SK-N-SH treated with all-trans-retinoic acid at 6 μM for 48 hours (cell line): ENCODE measurements around the gene TLL2.

ENCODE experiments used
- ATAC-seq: fragments of 200-7000 bp; cut with Tn5 transposase; 3 replicates; pipeline ENCODE4 v1.9.1; 2020; ENCODE audit warnings: mild to moderate bottlenecking, moderate library complexity
- ARNTL ChIP-seq: fragments of 450-650 bp; formaldehyde crosslinking; IDR thresholded peaks from 2 replicates; pipeline ENCODE4 v1.5.0; 2020; ENCODE audit warnings: low read depth, mild to moderate bottlenecking, moderate library complexity, borderline replicate concordance
- BACH2 ChIP-seq: fragments of 250-450 bp; sonication (Bioruptor Pico); IDR thresholded peaks from 2 replicates; pipeline ENCODE4 v1.9.0; 2021; ENCODE audit warnings: mild to moderate bottlenecking, borderline replicate concordance
- CREB5 ChIP-seq: fragments of 250-450 bp; sonication (Bioruptor Pico); IDR thresholded peaks from 2 replicates; pipeline ENCODE4 v1.5.1; 2020; ENCODE audit warnings: low read depth, mild to moderate bottlenecking, moderate library complexity
- CSRNP3 ChIP-seq: fragments of 250-450 bp; sonication (Bioruptor Pico); IDR thresholded peaks from 2 replicates; pipeline ENCODE4 v1.5.1; 2021; ENCODE audit warnings: mild to moderate bottlenecking, moderate library complexity
- ESRRG ChIP-seq: fragments of 250-450 bp; sonication (Bioruptor Pico); IDR thresholded peaks from 2 replicates; pipeline ENCODE4 v1.6.1; 2021; ENCODE audit warnings: mild to moderate bottlenecking
- GLIS3 ChIP-seq: fragments of 250-450 bp; sonication (Bioruptor Pico); IDR thresholded peaks from 2 replicates; pipeline ENCODE4 v1.5.0; 2020; ENCODE audit warnings: mild to moderate bottlenecking, moderate library complexity
- ISL1 ChIP-seq: fragments of 250-450 bp; sonication (Bioruptor Pico); IDR thresholded peaks from 2 replicates; pipeline ENCODE4 v2.1.2; 2022; ENCODE audit warnings: mild to moderate bottlenecking, moderate library complexity
- OSR1 ChIP-seq: fragments of 250-450 bp; sonication (Bioruptor Pico); IDR thresholded peaks from 2 replicates; pipeline ENCODE4 v1.8.0; 2022; ENCODE audit warnings: moderate library complexity, mild to moderate bottlenecking, inconsistent platforms
- PATZ1 ChIP-seq: fragments of 250-450 bp; sonication (Bioruptor Pico); IDR thresholded peaks from 2 replicates; pipeline ENCODE4 v1.8.0; 2020; ENCODE audit warnings: mild to moderate bottlenecking, moderate library complexity, borderline replicate concordance
- POU6F1 ChIP-seq: fragments of 250-450 bp; sonication (Bioruptor Pico); IDR thresholded peaks from 2 replicates; pipeline ENCODE4 v1.8.0; 2021; ENCODE audit warnings: low read depth, mild to moderate bottlenecking, moderate library complexity, borderline replicate concordance
- RARB ChIP-seq: fragments of 250-450 bp; sonication (Bioruptor Pico); IDR thresholded peaks from 2 replicates; pipeline ENCODE4 v1.8.0; 2021; ENCODE audit warnings: mild to moderate bottlenecking, moderate library complexity
- SNAI2 ChIP-seq: fragments of 250-450 bp; sonication (Bioruptor Pico); IDR thresholded peaks from 2 replicates; pipeline ENCODE4 v1.5.0; 2020; ENCODE audit warnings: mild to moderate bottlenecking, moderate library complexity
- TCF4 ChIP-seq: fragments of 250-450 bp; sonication (Bioruptor Pico); IDR thresholded peaks from 2 replicates; pipeline ENCODE4 v1.8.0; 2021; ENCODE audit warnings: mild to moderate bottlenecking, moderate library complexity, borderline replicate concordance
- TOX ChIP-seq: fragments of 250-450 bp; sonication (Bioruptor Pico); IDR thresholded peaks from 2 replicates; pipeline ENCODE4 v1.8.0; 2021; ENCODE audit warnings: mild to moderate bottlenecking, moderate library complexity, borderline replicate concordance
- TSHZ2 ChIP-seq: fragments of 250-450 bp; sonication (Bioruptor Pico); IDR thresholded peaks from 2 replicates; pipeline ENCODE4 v1.5.0; 2020; ENCODE audit warnings: mild to moderate bottlenecking, moderate library complexity
- ZC3H10 ChIP-seq: fragments of 250-450 bp; sonication (Bioruptor Pico); IDR thresholded peaks from 2 replicates; pipeline ENCODE4 v1.5.1; 2021; ENCODE audit warnings: mild to moderate bottlenecking, moderate library complexity
- ZFP30 ChIP-seq: fragments of 450-650 bp; formaldehyde crosslinking; IDR thresholded peaks from 2 replicates; pipeline ENCODE4 v1.5.0; 2022; ENCODE audit warnings: mild to moderate bottlenecking, moderate library complexity
- ZNF70 ChIP-seq: fragments of 450-650 bp; formaldehyde crosslinking; IDR thresholded peaks from 2 replicates; pipeline ENCODE4 v1.5.0; 2020; ENCODE audit warnings: mild to moderate bottlenecking, moderate library complexity
- ZNF8 ChIP-seq: fragments of 450-650 bp; formaldehyde crosslinking; IDR thresholded peaks from 2 replicates; pipeline ENCODE4 v1.5.0; 2020; ENCODE audit warnings: mild to moderate bottlenecking, moderate library complexity

Gene TLL2

GRCh38 chr10:96540240-96540639 is 26.5 kb upstream of the TLL2 start:
- ATAC-seq = no peak
- no peak for TF ChIP-seq ISL1
- TF ChIP-seq GLIS3 = no peak
- TF ChIP-seq ZFP30 = no peak
- TF ChIP-seq ZC3H10 (CRISPR knock-in tag) = no peak
- no peak for TF ChIP-seq SNAI2
- no peak for TF ChIP-seq ZNF70 (CRISPR knock-in tag)
- no peak for TF ChIP-seq ESRRG (CRISPR knock-in tag)
- no peak for TF ChIP-seq CREB5 (CRISPR knock-in tag)
- TF ChIP-seq ZNF8 (CRISPR knock-in tag) = no peak
- TF ChIP-seq PATZ1 (CRISPR knock-in tag) = no peak
- no peak for TF ChIP-seq POU6F1 (CRISPR knock-in tag)
- TF ChIP-seq BACH2 = no peak

- TF ChIP-seq ARNTL (CRISPR knock-in tag) (no peak), RARB (CRISPR knock-in tag) (no peak), CSRNP3 (CRISPR knock-in tag) (no peak), OSR1 (CRISPR knock-in tag) (no peak), TSHZ2 (CRISPR knock-in tag) (no peak), TCF4 (no peak), POU6F1 (CRISPR knock-in tag) (no peak), PATZ1 (CRISPR knock-in tag) (no peak), TOX (CRISPR knock-in tag) (no peak), ZFP30 (no peak)
- no peak for ATAC-seq
Observed at GRCh38 chr10:96538683-96539082, 25.0 kb upstream of the TLL2 start.
